GM13977 (cell line): ENCODE data around the gene FAP.

ENCODE experiments used
- DNase-seq: peaks from one replicate; pipeline ENCODE4 v3.0.0; 2012; ENCODE audit warnings: low spot score
- CTCF ChIP-seq: IDR thresholded peaks from 2 replicates; pipeline ENCODE4 v1.5.1; 2012; ENCODE audit warnings: mild to moderate bottlenecking, control low read depth; ENCODE audit not compliant: insufficient read depth; ENCODE audit errors: extremely low read depth, missing control alignments
- in situ Hi-C: fragments of 300-500 bp; cut with MboI; formaldehyde crosslinking; loops from one replicate; pipeline ENCODE4 v1.12.0; 2022; ENCODE audit warnings: low sequenced_read_pairs, low pct_unique_long_range_greater_than_20kb, mixed read lengths, inconsistent platforms; ENCODE audit not compliant: unreplicated experiment

Gene FAP

GRCh38 chr2:162200636-162201035 lies 42.6 kb downstream of the FAP start:
- in situ Hi-C loops = no loop called here
- DNase-seq = no peak
- TF ChIP-seq CTCF = no peak

GRCh38 chr2:162199913-162200312 lies 43.3 kb downstream of the FAP start:
- in situ Hi-C loops = no loop called here

GRCh38 chr2:162198239-162198638 lies 45.0 kb downstream of the FAP start:
- TF ChIP-seq CTCF = no peak
- in situ Hi-C loops = no loop called here
- no peak for DNase-seq

More at GRCh38 chr2:162199913-162200312, 43.3 kb downstream of the FAP start:
- no peak for TF ChIP-seq CTCF
- no peak for DNase-seq

- no peak for TF ChIP-seq CTCF
Observed at GRCh38 chr2:162197069-162197825, 46.0 kb downstream of the FAP start.

GRCh38 chr2:162196638-162197037 lies 46.6 kb downstream of the FAP start:
- no peak for TF ChIP-seq CTCF
- in situ Hi-C loops = no loop called here
- no peak for DNase-seq

More at GRCh38 chr2:162197069-162197825, 46.0 kb downstream of the FAP start:
- DNase-seq = no peak
- in situ Hi-C loops = no loop called here

- TF ChIP-seq CTCF = no peak
- in situ Hi-C loops = no loop called here
- no peak for DNase-seq
Observed at GRCh38 chr2:162188451-162188850, 54.8 kb downstream of the FAP start.
